Sigmoid colon (tissue), 4 donors: Measurements from ENCODE around the gene ASB7.

Experiments
- POLR2A ChIP-seq, 2 donors: fragments of 450-650 bp; IDR thresholded peaks; one replicate each; pipeline ENCODE4 v1.6.1; 2016; ENCODE audit warnings: antibody characterized with exemption in 2 of 2, mild to moderate bottlenecking in 2 of 2, moderate library complexity in 2 of 2
- POLR2AphosphoS5 ChIP-seq, 4 donors: sonication (generic); formaldehyde crosslinking; IDR thresholded peaks; one replicate each; pipeline ENCODE4 v1.6.1; 2017; ENCODE audit warnings: antibody characterized with exemption in 4 of 4
- TF ChIP-seq, protein P1 (sequence below), 4 experiments: fragments of 450-650 bp in 3 of 4; fragments of 200-600 bp in 1 of 4; IDR thresholded peaks; one replicate each; pipeline ENCODE4 v1.5.1; 2016 to 2019; ENCODE audit warnings: antibody characterized with exemption in 4 of 4, mild to moderate bottlenecking in 3 of 4, moderate library complexity in 2 of 4

DNA sequence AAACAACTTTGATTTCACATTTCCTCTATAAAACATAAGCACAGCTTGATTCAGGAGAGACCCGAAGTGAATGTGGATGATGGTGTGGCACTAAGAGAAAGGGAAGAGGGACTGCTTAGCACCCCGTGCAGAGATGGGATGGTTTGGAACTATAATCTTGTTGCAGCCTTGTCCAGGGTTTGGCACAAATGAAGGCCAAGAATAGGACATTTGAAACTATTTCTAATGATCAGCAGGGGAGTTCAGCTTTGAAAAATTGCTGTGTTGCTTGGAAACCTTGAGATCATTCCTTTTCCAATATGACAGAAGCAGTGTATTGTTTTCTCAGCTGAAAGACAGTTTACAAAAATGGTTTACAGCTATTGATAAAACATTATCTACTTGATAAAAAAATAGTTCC, 49.7 kb downstream of the ASB7 start:
- TF ChIP-seq POLR2AphosphoS5 (IDR thresholded peaks at IDR 0.05) (no peak), POLR2A (IDR thresholded peaks at IDR 0.05) (no peak)
- TF ChIP-seq, protein P1, sequence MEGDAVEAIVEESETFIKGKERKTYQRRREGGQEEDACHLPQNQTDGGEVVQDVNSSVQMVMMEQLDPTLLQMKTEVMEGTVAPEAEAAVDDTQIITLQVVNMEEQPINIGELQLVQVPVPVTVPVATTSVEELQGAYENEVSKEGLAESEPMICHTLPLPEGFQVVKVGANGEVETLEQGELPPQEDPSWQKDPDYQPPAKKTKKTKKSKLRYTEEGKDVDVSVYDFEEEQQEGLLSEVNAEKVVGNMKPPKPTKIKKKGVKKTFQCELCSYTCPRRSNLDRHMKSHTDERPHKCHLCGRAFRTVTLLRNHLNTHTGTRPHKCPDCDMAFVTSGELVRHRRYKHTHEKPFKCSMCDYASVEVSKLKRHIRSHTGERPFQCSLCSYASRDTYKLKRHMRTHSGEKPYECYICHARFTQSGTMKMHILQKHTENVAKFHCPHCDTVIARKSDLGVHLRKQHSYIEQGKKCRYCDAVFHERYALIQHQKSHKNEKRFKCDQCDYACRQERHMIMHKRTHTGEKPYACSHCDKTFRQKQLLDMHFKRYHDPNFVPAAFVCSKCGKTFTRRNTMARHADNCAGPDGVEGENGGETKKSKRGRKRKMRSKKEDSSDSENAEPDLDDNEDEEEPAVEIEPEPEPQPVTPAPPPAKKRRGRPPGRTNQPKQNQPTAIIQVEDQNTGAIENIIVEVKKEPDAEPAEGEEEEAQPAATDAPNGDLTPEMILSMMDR (IDR thresholded peaks at IDR 0.05): no peak
